Measurements from ENCODE around the gene VSTM2L. TPM values are rescaled to one million over a fixed set of nuclear protein-coding genes. Genes with fewer than 3 reads are reported as not detected.
A peak's percentile ranks its signal among the peaks of the same experiment; 100 is the strongest.
"Not testable (repeated sequence)": the region's sequence is repeated elsewhere in the genome, so short reads cannot be mapped to it uniquely, and the experiment has no call there.

VSTM2L gene, protein sequence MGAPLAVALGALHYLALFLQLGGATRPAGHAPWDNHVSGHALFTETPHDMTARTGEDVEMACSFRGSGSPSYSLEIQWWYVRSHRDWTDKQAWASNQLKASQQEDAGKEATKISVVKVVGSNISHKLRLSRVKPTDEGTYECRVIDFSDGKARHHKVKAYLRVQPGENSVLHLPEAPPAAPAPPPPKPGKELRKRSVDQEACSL
- not detected for polyA plus RNA-seq (2013)

- DNase-seq = peak in 2 of 3 donors; percentile 26 to 32
- Histone ChIP-seq H3K9me3 (ENCODE audit: control extremely low read depth in 1 of 5, control insufficient read depth in 4 of 5, insufficient read depth in 2 of 5, low read depth in 1 of 5, low read length in 4 of 5) (no peaks in the 10 kb centered on the region), H3K27me3 (replicated peaks in 2 of 5; ENCODE audit: control insufficient read depth in 4 of 5, insufficient read depth in 5 of 5, low read length in 4 of 5) (peaks cover 2 to 93% (median 39%) of the 10 kb centered on the region in 5 experiments), H3K27ac (ENCODE audit: insufficient read depth in 1 of 2, low read depth in 1 of 2, low read length in 2 of 2, poor library complexity in 1 of 2, severe bottlenecking in 2 of 2) (no peak within 1 kb of the TSS), H3K4me3 (ENCODE audit: control insufficient read depth in 1 of 7, extremely low read depth in 1 of 7, insufficient read depth in 4 of 7, low read depth in 2 of 7, low read length in 6 of 7) (peak within 1 kb of the TSS in 1 of 7 experiments; percentile 37), H3K4me1 (ENCODE audit: control extremely low read depth in 1 of 4, control insufficient read depth in 4 of 4, insufficient read depth in 4 of 4, low read length in 3 of 4) (peaks cover 0 to 4% (median 4%) of the 10 kb centered on the region in 4 experiments), H3K36me3 (ENCODE audit: control insufficient read depth in 4 of 4, insufficient read depth in 4 of 4, low read length in 3 of 4) (no peaks in the 10 kb centered on the region)
- POLR2A ChIA-PET = interaction anchor here (0.5 kb wide), 1 partner anchor 174 kb away, joined by 4 read pairs; no protein-coding TSS in a partner anchor
- WGBS (ENCODE audit: insufficient coverage) = 3% methylated on average over 42 of the region's 71 CpGs
- CTCF ChIA-PET = interaction anchor here (1.2 to 1.3 kb wide), 2 partner anchors 12 to 16 kb away, joined by 3 read pairs; no protein-coding TSS in a partner anchor
Observed at GRCh38 chr20:37902504-37903313, at the start of gene VSTM2L. Gene VSTM2L (plus strand): TSS chr20:37903127. CDS start chr20:37903351, 224 bp downstream.

DNA sequence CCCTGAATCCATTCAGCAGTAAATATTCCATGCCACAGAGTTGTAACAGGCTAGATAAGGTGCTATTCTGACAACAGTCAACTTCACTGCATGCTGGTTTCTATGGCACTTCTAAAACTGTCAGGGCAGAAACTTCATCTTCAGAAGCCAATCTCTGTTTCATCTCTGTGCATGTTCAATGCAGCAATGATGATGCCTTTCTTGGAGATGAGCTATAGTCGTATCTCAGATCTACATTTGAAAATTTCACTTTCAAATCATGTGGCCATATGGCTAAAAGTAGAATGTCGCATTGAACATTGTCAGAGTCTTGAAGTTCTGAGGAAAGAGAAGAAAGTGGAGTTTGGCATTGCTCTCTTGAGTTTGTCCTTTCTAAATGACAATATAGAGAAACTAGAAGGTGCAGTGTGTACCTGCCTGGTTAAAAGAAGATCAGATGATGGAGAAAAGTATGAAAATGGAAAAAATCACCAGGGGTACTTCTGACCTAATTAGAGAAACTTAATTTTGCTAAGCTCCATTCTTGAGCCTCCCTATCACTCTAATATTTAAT, 49.0 kb upstream of the VSTM2L start:
- DNase-seq = no peak

DNA sequence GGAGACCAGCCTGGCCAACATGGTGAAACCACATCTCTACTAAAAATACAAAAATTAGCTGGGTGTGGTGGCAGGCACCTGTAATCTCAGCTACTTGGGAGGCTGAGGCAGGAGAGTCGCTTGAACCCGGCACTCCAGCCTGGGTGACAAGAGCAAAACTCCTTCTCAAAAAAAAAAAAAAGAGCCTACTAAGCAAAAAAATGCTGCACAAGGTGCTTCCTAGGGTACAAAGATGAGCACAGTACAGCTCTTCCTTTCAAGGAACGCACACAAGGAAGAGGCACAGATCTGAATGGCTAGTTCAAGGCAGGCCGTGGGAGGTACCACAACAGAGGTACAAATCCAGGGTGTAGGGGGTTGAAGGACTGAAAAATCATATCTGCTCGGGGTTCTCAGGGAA, 46.9 kb upstream of the VSTM2L start:
- not testable (repeated sequence) for DNase-seq; H3K4me3 ChIP-seq (ENCODE audit: control insufficient read depth in 1 of 7, extremely low read depth in 1 of 7, insufficient read depth in 4 of 7, low read depth in 2 of 7, low read length in 6 of 7); H3K9me3 ChIP-seq (ENCODE audit: control extremely low read depth in 1 of 5, control insufficient read depth in 4 of 5, insufficient read depth in 2 of 5, low read depth in 1 of 5, low read length in 4 of 5); H3K27me3 ChIP-seq (replicated peaks in 2 of 5; ENCODE audit: control insufficient read depth in 4 of 5, insufficient read depth in 5 of 5, low read length in 4 of 5); H3K4me1 ChIP-seq (ENCODE audit: control extremely low read depth in 1 of 4, control insufficient read depth in 4 of 4, insufficient read depth in 4 of 4, low read length in 3 of 4); H3K27ac ChIP-seq (ENCODE audit: insufficient read depth in 1 of 2, low read depth in 1 of 2, low read length in 2 of 2, poor library complexity in 1 of 2, severe bottlenecking in 2 of 2)
- WGBS (ENCODE audit: insufficient coverage) = 100% methylated on average over 3 of the region's 5 CpGs
- ChIA-PET POLR2A (interaction anchor here (0.6 kb wide), 1 partner anchor 659 kb away, joined by 3 read pairs; no protein-coding TSS in a partner anchor), CTCF (interaction anchor here (1.3 kb wide), 1 partner anchor 22 kb away, joined by 4 read pairs; no protein-coding TSS in a partner anchor)
- H3K36me3 ChIP-seq (ENCODE audit: control insufficient read depth in 4 of 4, insufficient read depth in 4 of 4, low read length in 3 of 4) = peaks cover 9 to 61% (median 29%) of the 10 kb centered on the region in 4 experiments

More for the DNA sequence above, 49.0 kb upstream of the VSTM2L start:
- CTCF ChIA-PET = no interaction called here
- POLR2A ChIA-PET = no interaction called here
- H3K36me3 ChIP-seq (ENCODE audit: control insufficient read depth in 4 of 4, insufficient read depth in 4 of 4, low read length in 3 of 4) = peaks cover 7 to 55% (median 27%) of the 10 kb centered on the region in 4 experiments
- H3K9me3 ChIP-seq (ENCODE audit: control extremely low read depth in 1 of 5, control insufficient read depth in 4 of 5, insufficient read depth in 2 of 5, low read depth in 1 of 5, low read length in 4 of 5) = no peaks in the 10 kb centered on the region
- no peaks in the 10 kb centered on the region for H3K4me1 ChIP-seq (ENCODE audit: control extremely low read depth in 1 of 4, control insufficient read depth in 4 of 4, insufficient read depth in 4 of 4, low read length in 3 of 4)
- H3K4me3 ChIP-seq (ENCODE audit: control insufficient read depth in 1 of 7, extremely low read depth in 1 of 7, insufficient read depth in 4 of 7, low read depth in 2 of 7, low read length in 6 of 7) = no peak overlapping the region
- 100% methylated on average over 1 of the region's 2 CpGs for WGBS (ENCODE audit: insufficient coverage)
- no peaks in the 10 kb centered on the region for H3K27me3 ChIP-seq (replicated peaks in 2 of 5; ENCODE audit: control insufficient read depth in 4 of 5, insufficient read depth in 5 of 5, low read length in 4 of 5)
- no peak overlapping the region for H3K27ac ChIP-seq (ENCODE audit: insufficient read depth in 1 of 2, low read depth in 1 of 2, low read length in 2 of 2, poor library complexity in 1 of 2, severe bottlenecking in 2 of 2)

DNA sequence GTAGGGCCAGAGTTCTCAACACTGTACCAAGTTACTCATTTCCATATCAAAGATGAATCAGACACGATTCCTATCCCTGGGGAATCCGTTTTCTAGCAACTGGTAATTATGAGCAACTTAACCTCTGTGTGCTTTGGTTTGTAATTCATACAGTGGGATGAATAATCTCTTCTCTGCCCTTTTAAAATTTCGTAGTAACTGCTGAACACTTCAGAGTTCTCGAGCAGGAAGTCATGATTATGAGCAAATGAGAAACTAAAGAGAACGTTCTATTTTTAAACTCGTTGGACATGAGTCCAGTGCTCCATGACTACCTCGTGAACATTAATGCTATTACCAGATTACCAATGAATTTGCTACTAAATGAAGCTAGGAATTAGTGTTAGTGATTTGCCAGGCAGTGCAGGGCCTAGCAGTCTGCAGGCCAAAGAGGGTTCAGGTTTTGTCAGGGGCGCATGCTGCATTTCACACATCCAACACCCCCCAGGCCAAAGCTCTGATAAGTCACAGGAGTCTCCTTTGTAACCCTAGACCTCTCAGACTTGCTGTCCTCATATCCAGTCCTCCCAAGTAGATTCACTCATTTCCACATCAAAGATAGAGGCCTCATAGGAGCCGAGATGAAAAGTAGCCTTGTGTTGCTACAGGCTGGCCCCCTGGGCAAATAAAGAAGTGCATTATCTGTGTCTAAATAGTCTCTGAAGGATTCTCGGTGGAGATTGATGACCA, 45.8 kb upstream of the VSTM2L start:
- no peaks in the 10 kb centered on the region for H3K27me3 ChIP-seq (replicated peaks in 2 of 5; ENCODE audit: control insufficient read depth in 4 of 5, insufficient read depth in 5 of 5, low read length in 4 of 5)
- peaks cover 9 to 68% (median 40%) of the 10 kb centered on the region in 4 experiments for H3K36me3 ChIP-seq (ENCODE audit: control insufficient read depth in 4 of 4, insufficient read depth in 4 of 4, low read length in 3 of 4)
- 96% methylated on average over 7 of the region's 10 CpGs for WGBS (ENCODE audit: insufficient coverage)
- ChIA-PET POLR2A (no interaction called here), CTCF (no interaction called here)
- no peak overlapping the region for H3K27ac ChIP-seq (ENCODE audit: insufficient read depth in 1 of 2, low read depth in 1 of 2, low read length in 2 of 2, poor library complexity in 1 of 2, severe bottlenecking in 2 of 2)
- no peak overlapping the region for H3K4me3 ChIP-seq (ENCODE audit: control insufficient read depth in 1 of 7, extremely low read depth in 1 of 7, insufficient read depth in 4 of 7, low read depth in 2 of 7, low read length in 6 of 7)
- DNase-seq = no peak
- peaks cover 0 to 2% (median 0%) of the 10 kb centered on the region in 5 experiments for H3K9me3 ChIP-seq (ENCODE audit: control extremely low read depth in 1 of 5, control insufficient read depth in 4 of 5, insufficient read depth in 2 of 5, low read depth in 1 of 5, low read length in 4 of 5)
- H3K4me1 ChIP-seq (ENCODE audit: control extremely low read depth in 1 of 4, control insufficient read depth in 4 of 4, insufficient read depth in 4 of 4, low read length in 3 of 4) = no peaks in the 10 kb centered on the region

GRCh38 chr20:37859406-37860171, 43.3 kb upstream of the VSTM2L start:
- WGBS (ENCODE audit: insufficient coverage) = 93% methylated on average over 11 of the region's 15 CpGs
- POLR2A ChIA-PET = no interaction called here

DNA sequence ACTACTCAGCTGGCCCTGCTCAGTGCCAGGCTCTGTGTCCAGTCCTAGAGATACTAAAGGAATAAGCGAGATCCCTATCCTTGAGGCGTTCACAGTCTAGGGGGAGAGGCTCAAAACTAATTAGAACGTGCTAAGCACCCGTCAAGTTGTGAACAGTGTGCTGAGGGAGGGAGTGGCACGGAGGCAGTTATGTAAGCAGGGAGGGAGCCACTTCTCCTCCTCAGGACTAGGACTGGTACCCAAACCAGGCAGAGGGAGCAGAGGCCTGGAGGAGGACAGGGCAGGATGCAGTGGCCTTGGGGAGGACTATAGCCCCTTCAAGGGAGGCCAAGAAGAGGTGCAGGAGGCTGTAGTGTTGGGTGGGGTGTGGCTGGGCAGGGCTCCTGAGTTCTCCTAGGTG, 39.6 kb upstream of the VSTM2L start:
- Histone ChIP-seq H3K27ac (ENCODE audit: insufficient read depth in 1 of 2, low read depth in 1 of 2, low read length in 2 of 2, poor library complexity in 1 of 2, severe bottlenecking in 2 of 2) (no peak overlapping the region), H3K9me3 (ENCODE audit: control extremely low read depth in 1 of 5, control insufficient read depth in 4 of 5, insufficient read depth in 2 of 5, low read depth in 1 of 5, low read length in 4 of 5) (peaks cover 0 to 2% (median 0%) of the 10 kb centered on the region in 5 experiments), H3K36me3 (ENCODE audit: control insufficient read depth in 4 of 4, insufficient read depth in 4 of 4, low read length in 3 of 4) (peaks cover 7 to 58% (median 49%) of the 10 kb centered on the region in 4 experiments), H3K27me3 (replicated peaks in 2 of 5; ENCODE audit: control insufficient read depth in 4 of 5, insufficient read depth in 5 of 5, low read length in 4 of 5) (no peaks in the 10 kb centered on the region), H3K4me1 (ENCODE audit: control extremely low read depth in 1 of 4, control insufficient read depth in 4 of 4, insufficient read depth in 4 of 4, low read length in 3 of 4) (no peaks in the 10 kb centered on the region), H3K4me3 (ENCODE audit: control insufficient read depth in 1 of 7, extremely low read depth in 1 of 7, insufficient read depth in 4 of 7, low read depth in 2 of 7, low read length in 6 of 7) (no peak overlapping the region)
- 97% methylated on average over 5 of the region's 5 CpGs for WGBS (ENCODE audit: insufficient coverage)
- no peak for DNase-seq
- POLR2A ChIA-PET = no interaction called here
- CTCF ChIA-PET = no interaction called here

More at GRCh38 chr20:37859406-37860171, 43.3 kb upstream of the VSTM2L start:
- no peak overlapping the region for H3K4me3 ChIP-seq (ENCODE audit: control insufficient read depth in 1 of 7, extremely low read depth in 1 of 7, insufficient read depth in 4 of 7, low read depth in 2 of 7, low read length in 6 of 7)
- H3K36me3 ChIP-seq (ENCODE audit: control insufficient read depth in 4 of 4, insufficient read depth in 4 of 4, low read length in 3 of 4) = peaks cover 7 to 68% (median 49%) of the 10 kb centered on the region in 4 experiments
- no peaks in the 10 kb centered on the region for H3K4me1 ChIP-seq (ENCODE audit: control extremely low read depth in 1 of 4, control insufficient read depth in 4 of 4, insufficient read depth in 4 of 4, low read length in 3 of 4)
- CTCF ChIA-PET = no interaction called here
- H3K27me3 ChIP-seq (replicated peaks in 2 of 5; ENCODE audit: control insufficient read depth in 4 of 5, insufficient read depth in 5 of 5, low read length in 4 of 5) = no peaks in the 10 kb centered on the region
- H3K27ac ChIP-seq (ENCODE audit: insufficient read depth in 1 of 2, low read depth in 1 of 2, low read length in 2 of 2, poor library complexity in 1 of 2, severe bottlenecking in 2 of 2) = no peak overlapping the region
- DNase-seq = no peak
- H3K9me3 ChIP-seq (ENCODE audit: control extremely low read depth in 1 of 5, control insufficient read depth in 4 of 5, insufficient read depth in 2 of 5, low read depth in 1 of 5, low read length in 4 of 5) = peaks cover 0 to 2% (median 0%) of the 10 kb centered on the region in 5 experiments

Data from common myeloid progenitor, CD34-positive (primary cell).